WTC11 (cell line): Measurements from ENCODE around the gene LOXL1. TPM values are rescaled to one million over a fixed set of nuclear protein-coding genes. Genes with fewer than 3 reads are reported as not detected.

Experiments used
- ATAC-seq: fragments of 200-7000 bp; cut with Tn5 transposase; 2 replicates; pipeline ENCODE4 v1.10.0; 2021; ENCODE audit warnings: mild to moderate bottlenecking, moderate library complexity
- CTCF ChIA-PET: fragments of 300-600 bp; sonication (Branson Sonifier 250); formaldehyde crosslinking; loops from one replicate; lab custom pipeline; 2021; ENCODE audit warnings: antibody characterized with exemption; lab: Charles Lee
- POLR2A ChIA-PET: fragments of 350-600 bp; sonication (Branson Sonifier 250); formaldehyde crosslinking; loops from one replicate; lab custom pipeline; 2021; ENCODE audit warnings: antibody characterized with exemption; lab: Charles Lee
- DNase-seq: peaks from one replicate; pipeline ENCODE4 v3.0.0; 2021; ENCODE audit warnings: low spot score
- H3K27ac Mint-ChIP-seq: 2 replicates; pipeline ENCODE4 v1.8.0; 2021; ENCODE audit warnings: mixed read lengths
- H3K27me3 Mint-ChIP-seq: 2 replicates; pipeline ENCODE4 v1.8.0; 2021; ENCODE audit warnings: low read depth, mild to moderate bottlenecking, moderate library complexity, mixed read lengths
- H3K36me3 Mint-ChIP-seq: 2 replicates; pipeline ENCODE4 v1.8.0; 2021; ENCODE audit warnings: mixed read lengths
- H3K4me1 Mint-ChIP-seq: 2 replicates; pipeline ENCODE4 v1.8.0; 2022; ENCODE audit warnings: mixed read lengths
- H3K4me3 Mint-ChIP-seq: 2 replicates; pipeline ENCODE4 v1.8.0; 2021; ENCODE audit warnings: mild to moderate bottlenecking, moderate library complexity, mixed read lengths
- H3K9me3 Mint-ChIP-seq: 2 replicates; pipeline ENCODE4 v1.8.0; 2021; ENCODE audit warnings: mixed read lengths
- AFF4 ChIP-seq: sonication (generic); formaldehyde crosslinking; IDR thresholded peaks from 2 replicates; pipeline ENCODE4 v1.8.1; 2023; ENCODE audit warnings: mild to moderate bottlenecking, missing genetic modification reagents, borderline replicate concordance
- ATF1 ChIP-seq: sonication (generic); formaldehyde crosslinking; IDR thresholded peaks from 2 replicates; pipeline ENCODE4 v1.8.1; 2023; ENCODE audit warnings: mild to moderate bottlenecking, moderate library complexity, missing genetic modification reagents
- ATF6 ChIP-seq: sonication (generic); formaldehyde crosslinking; IDR thresholded peaks from 2 replicates; pipeline ENCODE4 v1.8.1; 2023; ENCODE audit warnings: mild to moderate bottlenecking, missing genetic modification reagents
- FOXP4 ChIP-seq: sonication (generic); formaldehyde crosslinking; IDR thresholded peaks from 2 replicates; pipeline ENCODE4 v1.8.0; 2022; ENCODE audit warnings: mild to moderate bottlenecking, missing genetic modification reagents
- HMGA2 ChIP-seq: fragments of 250-450 bp; sonication (Bioruptor Pico); IDR thresholded peaks from 2 replicates; pipeline ENCODE4 v1.4.0; 2021; ENCODE audit warnings: mild to moderate bottlenecking, moderate library complexity
- JUN ChIP-seq: sonication (generic); formaldehyde crosslinking; IDR thresholded peaks from 2 replicates; pipeline ENCODE4 v1.8.0; 2023; ENCODE audit warnings: mild to moderate bottlenecking, missing genetic modification reagents
- NFE2L1 ChIP-seq: sonication (generic); formaldehyde crosslinking; IDR thresholded peaks from 2 replicates; pipeline ENCODE4 v1.8.1; 2023; ENCODE audit warnings: missing genetic modification reagents
- PREB ChIP-seq: sonication (generic); formaldehyde crosslinking; IDR thresholded peaks from 2 replicates; pipeline ENCODE4 v1.8.1; 2022; ENCODE audit warnings: mild to moderate bottlenecking, missing genetic modification reagents, moderate library complexity, borderline replicate concordance
- TEAD1 ChIP-seq: sonication (generic); formaldehyde crosslinking; IDR thresholded peaks from 2 replicates; pipeline ENCODE4 v1.8.0; 2022; ENCODE audit warnings: mild to moderate bottlenecking, missing genetic modification reagents
- TEAD4 ChIP-seq: sonication (generic); formaldehyde crosslinking; IDR thresholded peaks from 2 replicates; pipeline ENCODE4 v1.8.0; 2022; ENCODE audit warnings: mild to moderate bottlenecking, missing genetic modification reagents
- ZBTB21 ChIP-seq: sonication (generic); formaldehyde crosslinking; IDR thresholded peaks from 2 replicates; pipeline ENCODE4 v1.8.1; 2023; ENCODE audit warnings: mild to moderate bottlenecking, missing genetic modification reagents, borderline replicate concordance
- ZNF121 ChIP-seq: sonication (generic); formaldehyde crosslinking; IDR thresholded peaks from 2 replicates; pipeline ENCODE4 v1.8.0; 2023; ENCODE audit warnings: missing genetic modification reagents
- ZNF138 ChIP-seq: sonication (generic); formaldehyde crosslinking; conservative IDR thresholded peaks from 2 replicates; pipeline ENCODE4 v1.8.1; 2022; ENCODE audit warnings: mild to moderate bottlenecking, moderate library complexity, missing genetic modification reagents
- ZNF232 ChIP-seq: sonication (generic); formaldehyde crosslinking; IDR thresholded peaks from 2 replicates; pipeline ENCODE4 v1.8.0; 2022; ENCODE audit warnings: mild to moderate bottlenecking, missing genetic modification reagents
- ZNF281 ChIP-seq: sonication (generic); formaldehyde crosslinking; IDR thresholded peaks from 2 replicates; pipeline ENCODE4 v1.8.0; 2023; ENCODE audit warnings: mild to moderate bottlenecking, missing genetic modification reagents
- total RNA-seq: library from RNA; stranded (reverse); gene quantifications from 3 replicates; pipeline ENCODE4 v1.2.3, GENCODE V29; 2021
- TF ChIP-seq, protein P1 (sequence below): fragments of 250-450 bp; sonication (Bioruptor Pico); IDR thresholded peaks from 2 replicates; pipeline ENCODE4 v1.9.0; 2021; ENCODE audit warnings: mild to moderate bottlenecking
- TF ChIP-seq, protein P2 (sequence below): sonication (generic); formaldehyde crosslinking; IDR thresholded peaks from 2 replicates; pipeline ENCODE4 v1.8.1; 2023; ENCODE audit warnings: mild to moderate bottlenecking, moderate library complexity, missing genetic modification reagents
- TF ChIP-seq, protein P3 (sequence below): sonication (generic); formaldehyde crosslinking; IDR thresholded peaks from 2 replicates; pipeline ENCODE4 v1.8.1; 2023; ENCODE audit warnings: mild to moderate bottlenecking, missing genetic modification reagents
- TF ChIP-seq, protein P4 (sequence below): sonication (generic); formaldehyde crosslinking; IDR thresholded peaks from 2 replicates; pipeline ENCODE4 v1.8.0; 2022; ENCODE audit warnings: mild to moderate bottlenecking, missing genetic modification reagents

Gene LOXL1
- total RNA-seq, 1 experiment from 2014 or later: 10.6 TPM

DNA sequence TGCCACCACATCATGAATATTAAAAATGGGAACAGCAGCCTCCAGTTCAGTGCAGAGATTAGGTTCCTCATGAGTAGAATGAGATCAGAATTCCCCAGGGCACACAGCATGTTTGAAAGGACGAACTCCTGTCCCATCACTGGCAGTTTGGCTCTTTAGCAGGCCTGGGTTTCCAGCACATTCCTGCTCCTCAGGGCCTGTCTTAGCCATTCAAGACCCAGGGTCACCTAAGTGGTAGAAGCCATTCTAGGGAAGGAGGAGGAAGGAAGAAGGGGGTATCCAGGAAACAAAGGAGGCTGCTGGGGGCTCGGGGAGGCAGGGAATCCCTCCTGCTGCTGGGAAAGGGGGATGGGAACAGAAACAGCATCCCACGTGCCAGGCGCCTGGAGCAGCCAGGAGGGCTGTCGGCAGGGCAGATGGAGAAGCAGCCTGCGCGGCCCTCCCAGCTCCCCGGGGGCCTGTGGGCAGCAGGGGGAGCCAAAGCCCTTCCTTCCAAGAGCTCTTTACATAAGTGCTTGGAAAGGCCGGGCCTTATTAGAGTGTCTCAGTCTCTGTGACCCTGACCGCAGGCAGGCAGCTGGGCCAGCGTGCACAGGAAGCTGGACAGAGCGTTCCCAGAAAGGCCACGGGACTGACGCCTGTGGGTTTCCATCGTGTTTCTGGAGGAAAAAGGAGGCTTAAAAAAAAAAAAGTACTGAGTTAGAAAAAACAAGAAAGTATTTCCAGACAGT is 24.7 kb downstream of the LOXL1 start:
- ChIA-PET CTCF (interaction anchor here (0.6 to 7.3 kb wide), 40 partner anchors 10 to 423 kb away, joined by 3 to 93 read pairs (median 6); partner anchors contain the start of genes LOXL1 and PML), POLR2A (interaction anchor here (1.0 to 1.1 kb wide), 2 partner anchors 10 to 86 kb away, joined by 3 read pairs; no protein-coding TSS in a partner anchor)
- H3K36me3 Mint-ChIP-seq: no peaks in the 10 kb centered on the region
- DNase-seq (peak; percentile 91), ATAC-seq (peak; percentile 93)
- H3K27me3 Mint-ChIP-seq: peaks cover 3% of the 10 kb centered on the region; the same call in 1 of the 2 replicates
- no peak overlapping the region for H3K4me3 Mint-ChIP-seq
- peak overlapping the region; percentile 97 for H3K27ac Mint-ChIP-seq
- peaks cover 10% of the 10 kb centered on the region for H3K4me1 Mint-ChIP-seq
- no peaks in the 10 kb centered on the region for H3K9me3 Mint-ChIP-seq
- TF ChIP-seq, protein P1, sequence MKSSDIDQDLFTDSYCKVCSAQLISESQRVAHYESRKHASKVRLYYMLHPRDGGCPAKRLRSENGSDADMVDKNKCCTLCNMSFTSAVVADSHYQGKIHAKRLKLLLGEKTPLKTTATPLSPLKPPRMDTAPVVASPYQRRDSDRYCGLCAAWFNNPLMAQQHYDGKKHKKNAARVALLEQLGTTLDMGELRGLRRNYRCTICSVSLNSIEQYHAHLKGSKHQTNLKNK (CRISPR knock-in tag): no peak
- TF ChIP-seq ATF6 (CRISPR knock-in tag) (no peak), FOXP4 (CRISPR knock-in tag) (peak; percentile 53; the same call in 1 of the 2 replicates), ZNF138 (CRISPR knock-in tag) (no peak; the same call in 1 of the 2 replicates), ATF1 (CRISPR knock-in tag) (no peak), ZNF121 (CRISPR knock-in tag) (peak; percentile 90), PREB (no peak), ZNF232 (CRISPR knock-in tag) (no peak), TEAD1 (no peak), TEAD4 (CRISPR knock-in tag) (no peak), JUN (CRISPR knock-in tag) (no peak), ZNF281 (no peak), AFF4 (CRISPR knock-in tag) (no peak), NFE2L1 (CRISPR knock-in tag) (no peak; the same call in 1 of the 2 replicates), ZBTB21 (CRISPR knock-in tag) (no peak), HMGA2 (CRISPR knock-in tag) (no peak)
- TF ChIP-seq, protein P2, sequence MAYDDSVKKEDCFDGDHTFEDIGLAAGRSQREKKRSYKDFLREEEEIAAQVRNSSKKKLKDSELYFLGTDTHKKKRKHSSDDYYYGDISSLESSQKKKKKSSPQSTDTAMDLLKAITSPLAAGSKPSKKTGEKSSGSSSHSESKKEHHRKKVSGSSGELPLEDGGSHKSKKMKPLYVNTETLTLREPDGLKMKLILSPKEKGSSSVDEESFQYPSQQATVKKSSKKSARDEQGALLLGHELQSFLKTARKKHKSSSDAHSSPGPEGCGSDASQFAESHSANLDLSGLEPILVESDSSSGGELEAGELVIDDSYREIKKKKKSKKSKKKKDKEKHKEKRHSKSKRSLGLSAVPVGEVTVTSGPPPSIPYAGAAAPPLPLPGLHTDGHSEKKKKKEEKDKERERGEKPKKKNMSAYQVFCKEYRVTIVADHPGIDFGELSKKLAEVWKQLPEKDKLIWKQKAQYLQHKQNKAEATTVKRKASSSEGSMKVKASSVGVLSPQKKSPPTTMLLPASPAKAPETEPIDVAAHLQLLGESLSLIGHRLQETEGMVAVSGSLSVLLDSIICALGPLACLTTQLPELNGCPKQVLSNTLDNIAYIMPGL (CRISPR knock-in tag): peak; percentile 72; the same call in 1 of the 2 replicates
- TF ChIP-seq, protein P3, sequence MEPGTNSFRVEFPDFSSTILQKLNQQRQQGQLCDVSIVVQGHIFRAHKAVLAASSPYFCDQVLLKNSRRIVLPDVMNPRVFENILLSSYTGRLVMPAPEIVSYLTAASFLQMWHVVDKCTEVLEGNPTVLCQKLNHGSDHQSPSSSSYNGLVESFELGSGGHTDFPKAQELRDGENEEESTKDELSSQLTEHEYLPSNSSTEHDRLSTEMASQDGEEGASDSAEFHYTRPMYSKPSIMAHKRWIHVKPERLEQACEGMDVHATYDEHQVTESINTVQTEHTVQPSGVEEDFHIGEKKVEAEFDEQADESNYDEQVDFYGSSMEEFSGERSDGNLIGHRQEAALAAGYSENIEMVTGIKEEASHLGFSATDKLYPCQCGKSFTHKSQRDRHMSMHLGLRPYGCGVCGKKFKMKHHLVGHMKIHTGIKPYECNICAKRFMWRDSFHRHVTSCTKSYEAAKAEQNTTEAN (CRISPR knock-in tag): no peak
- TF ChIP-seq, protein P4, sequence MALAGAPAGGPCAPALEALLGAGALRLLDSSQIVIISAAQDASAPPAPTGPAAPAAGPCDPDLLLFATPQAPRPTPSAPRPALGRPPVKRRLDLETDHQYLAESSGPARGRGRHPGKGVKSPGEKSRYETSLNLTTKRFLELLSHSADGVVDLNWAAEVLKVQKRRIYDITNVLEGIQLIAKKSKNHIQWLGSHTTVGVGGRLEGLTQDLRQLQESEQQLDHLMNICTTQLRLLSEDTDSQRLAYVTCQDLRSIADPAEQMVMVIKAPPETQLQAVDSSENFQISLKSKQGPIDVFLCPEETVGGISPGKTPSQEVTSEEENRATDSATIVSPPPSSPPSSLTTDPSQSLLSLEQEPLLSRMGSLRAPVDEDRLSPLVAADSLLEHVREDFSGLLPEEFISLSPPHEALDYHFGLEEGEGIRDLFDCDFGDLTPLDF (CRISPR knock-in tag): no peak
